ENCODE results near the gene ANKLE1. TPM values are rescaled to one million over a fixed set of nuclear protein-coding genes. Genes with fewer than 3 reads are reported as not detected.
A peak's percentile ranks its signal among the peaks of the same experiment; 100 is the strongest.

Gene ANKLE1
- polyA plus RNA-seq, 4 donors = 0.60 to 0.91 (median 0.83) TPM

DNA sequence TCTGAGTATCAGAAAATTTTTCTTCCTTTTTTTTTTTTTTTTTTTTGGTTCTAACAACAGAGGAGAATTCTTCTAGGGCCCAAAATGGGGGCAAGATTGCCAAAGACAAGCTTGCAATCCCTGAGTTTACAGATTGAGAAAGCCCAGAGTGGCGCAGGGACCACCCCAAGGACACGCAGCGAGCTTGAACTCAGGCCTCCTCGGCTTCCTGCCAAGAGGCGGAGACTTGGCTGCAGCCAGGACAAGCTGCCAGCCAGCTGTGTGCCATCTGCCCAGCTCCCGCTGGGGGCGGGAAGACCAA lies 23.5 kb downstream of the ANKLE1 start:
- no peak for DNase-seq (ENCODE audit: low read depth in 4 of 4, low spot score in 3 of 4)

- peak; percentile 93 to 96 (median 95) for DNase-seq (ENCODE audit: low read depth in 4 of 4, low spot score in 3 of 4)
Measured at GRCh38 chr19:17305517-17306284, 24.0 kb downstream of the ANKLE1 start, which contains the start of gene MRPL34. Gene MRPL34, plus strand, starts transcription at chr19:17305872. Its CDS starts 21 bp downstream, at chr19:17305893.

GRCh38 chr19:17306285-17306714 lies 24.6 kb downstream of the ANKLE1 start:
- DNase-seq (ENCODE audit: low read depth in 4 of 4, low spot score in 3 of 4) = no peak

DNA sequence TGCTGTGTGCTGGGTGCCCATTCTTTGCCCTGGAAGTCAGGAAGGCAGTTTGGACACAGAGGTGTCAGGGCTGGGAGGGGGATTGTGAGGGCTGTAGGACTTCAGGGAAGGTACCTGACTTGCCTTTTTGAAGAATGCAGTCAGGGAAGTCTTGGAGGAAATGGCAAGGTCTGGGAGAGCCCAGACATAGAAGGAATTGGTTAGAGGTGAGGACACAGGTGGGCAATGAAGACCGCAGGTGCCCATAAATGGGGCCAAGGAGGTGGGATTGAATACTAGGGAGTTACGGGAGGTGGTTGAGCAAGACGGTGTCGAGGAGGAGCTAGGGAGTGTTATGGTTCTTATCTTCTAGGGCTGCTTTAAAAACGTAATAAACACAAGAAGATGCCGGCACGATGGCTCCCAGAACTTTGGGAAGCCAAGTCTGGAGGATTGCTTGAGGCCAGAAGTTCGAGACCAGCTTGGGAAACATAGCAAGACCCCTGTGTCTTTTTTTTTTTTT lies 26.2 kb downstream of the ANKLE1 start:
- no peak for DNase-seq (ENCODE audit: low read depth in 4 of 4, low spot score in 3 of 4)

DNA sequence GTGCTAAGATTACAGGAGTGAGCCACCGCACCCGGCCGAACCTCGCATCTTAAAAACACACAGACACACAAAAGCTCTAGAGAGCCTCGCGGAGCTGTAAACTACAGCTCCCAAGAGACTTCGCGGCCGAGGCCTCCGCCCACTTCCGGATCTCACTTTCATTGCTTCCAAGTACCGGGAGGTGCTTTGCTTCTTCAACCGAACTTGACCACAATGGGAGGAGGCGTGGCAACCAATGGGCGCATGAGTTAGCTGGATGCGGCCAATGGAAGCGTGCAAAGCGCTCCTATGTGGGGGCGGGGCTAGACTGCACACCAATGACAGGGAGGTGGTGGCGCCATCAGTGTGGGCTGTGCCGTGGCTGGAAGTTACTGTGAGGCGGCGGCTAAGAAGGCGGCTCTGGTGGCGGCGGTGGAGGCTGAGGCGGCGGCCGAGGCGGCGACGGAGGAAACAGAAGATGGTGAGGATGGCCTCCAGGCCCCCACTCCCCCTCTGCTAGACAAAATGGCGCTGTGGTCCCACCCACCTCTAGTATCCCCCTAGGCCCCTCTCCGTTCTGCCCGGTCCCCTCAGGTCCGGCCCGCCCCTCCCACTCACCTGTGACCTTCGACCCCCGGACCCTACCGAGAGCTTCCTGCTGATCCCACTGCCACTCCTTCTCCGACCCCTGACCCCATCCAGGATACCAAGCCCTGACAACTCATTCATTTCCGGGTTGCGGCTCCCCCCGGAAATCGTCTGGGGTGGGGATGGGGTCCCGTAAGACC lies 27.7 kb downstream of the ANKLE1 start, which contains the start of gene DDA1:
TSS of gene DDA1 (plus strand) at position 366 of the 767 bp plus-strand sequence. CDS start at position 458, 92 bp downstream.
- DNase-seq (ENCODE audit: low read depth in 4 of 4, low spot score in 3 of 4) = peak; percentile 95 to 99 (median 98)

- no peak for DNase-seq (ENCODE audit: low read depth in 4 of 4, low spot score in 3 of 4)
Measured at GRCh38 chr19:17309965-17310461, 28.3 kb downstream of the ANKLE1 start.

DNA sequence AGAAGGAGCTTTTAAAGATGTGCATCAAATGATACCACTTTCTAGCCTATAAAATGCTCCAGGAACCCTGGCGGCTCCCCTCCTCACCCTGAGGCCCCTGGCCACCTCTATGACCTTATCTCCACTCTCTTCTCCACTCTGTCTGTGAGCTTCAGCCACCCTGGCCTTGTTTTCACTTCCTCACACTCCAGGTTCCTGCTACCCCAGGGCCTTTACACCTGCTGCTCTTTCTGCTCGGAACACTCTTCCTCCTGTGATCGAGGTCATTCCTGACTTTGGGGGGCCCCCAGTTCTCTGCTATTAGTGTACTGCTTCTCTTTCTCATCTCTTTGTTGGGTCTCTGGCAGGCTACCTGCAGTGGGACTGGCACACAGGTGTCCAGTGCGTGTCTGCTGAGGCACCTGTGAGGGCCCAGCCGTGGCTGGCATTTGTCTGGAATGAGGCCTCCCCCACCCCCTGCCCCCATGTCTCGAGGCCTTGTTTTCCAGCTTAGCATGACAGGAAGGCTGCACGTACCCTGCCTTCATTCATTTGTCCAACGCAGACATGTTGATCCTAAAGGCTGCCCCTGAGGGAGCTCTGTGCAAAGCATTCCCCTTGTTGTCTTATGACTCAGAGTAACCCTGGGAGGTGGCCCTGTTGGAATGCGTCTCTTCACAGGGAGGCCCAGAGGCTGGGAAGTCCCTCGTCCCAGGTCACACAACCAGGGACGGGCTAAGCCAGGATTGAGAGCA lies 29.9 kb downstream of the ANKLE1 start:
- no peak for DNase-seq (ENCODE audit: low read depth in 4 of 4, low spot score in 3 of 4)

DNA sequence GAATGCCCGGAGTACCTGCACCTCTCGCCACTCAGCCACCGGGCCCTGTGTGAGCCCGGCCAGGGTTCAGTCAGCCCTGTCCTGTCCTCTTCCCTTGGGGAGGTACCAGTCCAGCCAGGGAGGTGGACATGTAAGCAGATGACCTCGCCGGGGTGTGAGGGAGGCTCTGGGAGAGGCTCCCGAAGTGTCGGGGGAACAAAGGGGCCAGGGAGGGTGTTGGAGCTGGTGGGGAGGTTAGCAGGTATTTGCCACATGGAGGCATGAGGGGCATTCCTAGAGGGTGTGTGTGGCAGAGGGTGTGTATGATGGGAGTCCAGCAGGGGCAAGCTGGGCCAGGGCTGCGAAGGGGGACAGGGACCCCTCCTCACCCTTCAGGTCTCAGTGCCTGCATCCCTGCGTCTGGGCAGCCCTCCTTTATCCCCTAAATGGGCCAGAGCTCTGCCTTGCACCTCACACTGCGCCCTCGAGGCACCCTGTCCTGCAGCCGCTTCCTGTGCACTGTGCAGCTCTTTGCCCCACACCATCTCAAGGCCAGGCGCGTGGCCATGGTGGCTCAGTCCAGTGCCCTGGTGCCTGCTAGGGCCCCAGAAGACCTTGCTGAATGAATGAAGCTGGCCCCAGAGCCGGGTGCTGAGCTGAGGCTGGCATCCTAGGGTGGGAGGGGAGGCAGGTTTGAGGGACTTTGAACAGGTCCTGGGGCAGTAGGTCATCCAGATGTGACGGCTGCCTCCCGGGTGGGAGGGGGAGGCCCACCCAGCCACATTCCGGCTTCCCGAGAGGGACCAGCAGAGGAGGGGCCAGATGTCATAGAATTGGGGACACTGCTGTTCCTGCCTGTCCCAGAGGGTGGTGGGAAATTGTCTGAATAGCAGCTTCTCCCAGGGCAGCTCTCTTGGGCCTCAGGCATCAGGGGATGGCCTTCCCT lies 30.8 kb downstream of the ANKLE1 start:
- no peak for DNase-seq (ENCODE audit: low read depth in 4 of 4, low spot score in 3 of 4)

DNA sequence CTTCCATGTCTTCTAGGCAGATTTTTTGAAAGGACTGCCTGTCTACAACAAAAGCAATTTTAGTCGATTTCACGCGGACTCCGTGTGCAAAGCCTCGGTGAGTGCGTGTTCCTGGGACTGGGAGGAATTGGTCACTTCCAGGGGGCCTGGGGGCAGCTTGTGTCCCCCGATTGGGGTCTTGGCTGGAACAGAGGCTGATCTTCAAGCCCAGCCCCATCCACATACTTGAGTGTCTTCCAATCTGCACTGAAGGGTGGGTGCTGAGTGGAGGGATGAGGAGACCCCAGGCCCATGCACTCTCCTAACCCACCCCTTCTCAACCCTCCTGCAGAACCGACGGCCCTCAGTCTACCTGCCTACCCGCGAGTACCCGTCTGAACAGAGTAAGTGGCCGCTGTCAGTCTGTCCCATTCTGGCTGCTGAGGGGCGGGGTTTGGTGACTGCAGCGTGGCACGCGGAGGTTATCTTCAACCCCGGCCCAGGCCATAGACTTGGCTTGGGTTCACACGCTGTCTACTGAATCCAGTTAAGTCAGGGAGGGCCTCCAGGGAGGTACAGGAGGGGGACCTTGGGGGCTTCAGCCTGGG lies 32.4 kb downstream of the ANKLE1 start:
- no peak for DNase-seq (ENCODE audit: low read depth in 4 of 4, low spot score in 3 of 4)

- no peak for DNase-seq (ENCODE audit: low read depth in 4 of 4, low spot score in 3 of 4)
Measured at GRCh38 chr19:17318966-17319365, 37.3 kb downstream of the ANKLE1 start.

GRCh38 chr19:17319473-17320238 lies 38.0 kb downstream of the ANKLE1 start:
- no peak for DNase-seq (ENCODE audit: low read depth in 4 of 4, low spot score in 3 of 4)

- DNase-seq (ENCODE audit: low read depth in 4 of 4, low spot score in 3 of 4) = no peak
Measured at GRCh38 chr19:17320435-17320834, 38.7 kb downstream of the ANKLE1 start.

GRCh38 chr19:17321655-17322489 lies 40.2 kb downstream of the ANKLE1 start:
- no peak for DNase-seq (ENCODE audit: low read depth in 4 of 4, low spot score in 3 of 4)

- DNase-seq (ENCODE audit: low read depth in 4 of 4, low spot score in 3 of 4) = no peak
Measured at GRCh38 chr19:17322854-17323253, 41.2 kb downstream of the ANKLE1 start.

DNA sequence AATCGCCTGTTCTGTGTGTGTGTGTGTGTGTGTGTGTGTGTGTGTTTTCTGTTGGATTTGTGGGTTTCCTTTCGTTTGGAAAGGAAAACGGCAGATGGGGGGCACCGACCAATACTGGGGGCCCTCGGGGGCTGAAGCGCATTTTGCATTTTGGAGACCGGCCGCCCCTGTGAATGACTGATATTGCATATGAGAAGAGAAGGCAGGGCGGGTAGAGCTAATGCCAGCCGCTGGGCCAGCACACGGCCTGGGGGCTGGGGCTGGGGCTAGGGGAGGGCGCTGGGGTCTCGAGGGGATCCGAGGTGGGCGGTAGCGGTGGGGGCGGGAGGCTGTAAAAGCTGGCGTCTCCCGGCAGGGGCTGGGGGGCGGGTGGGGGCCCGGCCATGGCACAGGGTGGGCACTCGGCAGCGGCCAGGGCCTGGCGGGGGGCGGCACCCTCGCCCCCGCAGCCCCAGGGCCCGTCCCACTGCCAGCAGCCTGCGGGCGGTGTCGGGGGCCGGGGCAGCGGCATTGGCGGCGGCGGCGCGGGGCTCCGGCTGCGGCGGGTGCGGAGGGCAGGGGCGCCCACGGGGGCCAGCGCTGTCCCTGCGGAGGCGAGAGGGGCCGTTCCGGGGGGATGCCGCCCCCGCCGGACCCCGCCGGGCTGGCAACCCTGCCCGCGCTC lies 41.7 kb downstream of the ANKLE1 start:
- DNase-seq (ENCODE audit: low read depth in 4 of 4, low spot score in 3 of 4) = no peak

GRCh38 chr19:17323964-17324332 lies 42.2 kb downstream of the ANKLE1 start:
- DNase-seq (ENCODE audit: low read depth in 4 of 4, low spot score in 3 of 4) = no peak
